Measurements from ENCODE around the gene LRRC17. TPM values are rescaled to one million over a fixed set of nuclear protein-coding genes. Genes with fewer than 3 reads are reported as not detected.

Gene LRRC17
- total and polyA plus RNA-seq, 8 donors: 2.2 to 27.9 (median 2.7) TPM; not detected in 3

DNA sequence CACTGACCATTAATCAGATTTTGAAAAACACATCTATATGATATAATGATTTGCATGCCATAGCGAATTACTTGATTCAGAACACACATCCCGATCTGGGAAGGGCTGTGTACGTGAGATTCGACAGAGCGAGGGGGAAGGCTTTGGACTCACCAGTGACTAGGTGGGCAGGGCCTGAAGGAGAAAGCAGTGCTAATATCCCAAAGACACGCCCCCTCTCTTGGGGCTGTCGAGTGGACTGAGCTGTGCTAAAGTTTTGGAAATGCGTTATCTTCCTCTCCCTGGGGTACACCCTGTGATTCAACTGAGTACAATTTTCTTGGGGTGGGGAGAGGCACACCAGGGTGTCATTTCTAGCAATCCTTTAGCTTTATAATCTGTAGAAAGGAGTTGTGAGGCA is 1.8 kb downstream of the LRRC17 start:
- Histone ChIP-seq H3K36me3 (peaks cover 0 to 17% (median 0%) of the 10 kb centered on the region in 4 donors), H3K4me3 (peak overlapping the region in 1 of 4 donors; percentile 1), H3K27ac (peak overlapping the region in 2 of 5 donors; percentile 20 to 26), H3K27me3 (no peaks in the 10 kb centered on the region), H3K9me3 (no peaks in the 10 kb centered on the region), H3K4me1 (peaks cover 0 to 33% (median 17%) of the 10 kb centered on the region in 4 donors)
- 68 to 76% (median 71%) methylated on average over 8 of the region's 8 CpGs for WGBS, 5 donors
- intact Hi-C loops (cut with DNase I; ENCODE audit: low total_unique reads): no loop called here
- TF ChIP-seq POLR2A (IDR thresholded peaks at IDR 0.05): no peak
- TF ChIP-seq POLR2AphosphoS5 (IDR thresholded peaks at IDR 0.05): no peak
- TF ChIP-seq, protein P1, sequence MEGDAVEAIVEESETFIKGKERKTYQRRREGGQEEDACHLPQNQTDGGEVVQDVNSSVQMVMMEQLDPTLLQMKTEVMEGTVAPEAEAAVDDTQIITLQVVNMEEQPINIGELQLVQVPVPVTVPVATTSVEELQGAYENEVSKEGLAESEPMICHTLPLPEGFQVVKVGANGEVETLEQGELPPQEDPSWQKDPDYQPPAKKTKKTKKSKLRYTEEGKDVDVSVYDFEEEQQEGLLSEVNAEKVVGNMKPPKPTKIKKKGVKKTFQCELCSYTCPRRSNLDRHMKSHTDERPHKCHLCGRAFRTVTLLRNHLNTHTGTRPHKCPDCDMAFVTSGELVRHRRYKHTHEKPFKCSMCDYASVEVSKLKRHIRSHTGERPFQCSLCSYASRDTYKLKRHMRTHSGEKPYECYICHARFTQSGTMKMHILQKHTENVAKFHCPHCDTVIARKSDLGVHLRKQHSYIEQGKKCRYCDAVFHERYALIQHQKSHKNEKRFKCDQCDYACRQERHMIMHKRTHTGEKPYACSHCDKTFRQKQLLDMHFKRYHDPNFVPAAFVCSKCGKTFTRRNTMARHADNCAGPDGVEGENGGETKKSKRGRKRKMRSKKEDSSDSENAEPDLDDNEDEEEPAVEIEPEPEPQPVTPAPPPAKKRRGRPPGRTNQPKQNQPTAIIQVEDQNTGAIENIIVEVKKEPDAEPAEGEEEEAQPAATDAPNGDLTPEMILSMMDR (IDR thresholded peaks at IDR 0.05): no peak
- no peak for TF ChIP-seq EP300 (IDR thresholded peaks at IDR 0.05)
- DNase-seq: peak in 1 of 2 donors; percentile 88

DNA sequence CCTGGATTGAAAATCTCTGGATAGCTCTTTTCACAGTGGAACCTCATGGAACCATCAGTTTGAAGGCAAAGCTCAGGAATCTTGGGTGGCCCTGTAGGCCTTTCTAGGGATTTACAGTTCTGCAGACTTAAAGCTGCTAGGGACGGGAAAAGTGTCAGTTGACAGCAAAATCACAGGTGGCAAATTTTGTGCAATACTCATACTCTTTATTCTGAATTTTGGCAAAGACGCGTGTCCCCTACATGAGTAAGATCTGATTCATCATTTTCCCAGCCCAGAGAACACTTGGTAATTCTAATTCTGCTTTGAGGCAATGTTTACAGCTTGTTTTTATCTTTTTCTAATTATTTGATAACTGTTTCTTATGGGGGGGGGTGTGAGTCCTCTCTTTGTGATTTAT is 3.6 kb downstream of the LRRC17 start:
- Histone ChIP-seq H3K4me1 (peaks cover 0 to 33% (median 17%) of the 10 kb centered on the region in 4 donors), H3K27ac (no peak overlapping the region), H3K4me3 (no peak overlapping the region), H3K36me3 (peaks cover 0 to 3% (median 0%) of the 10 kb centered on the region in 4 donors), H3K27me3 (no peaks in the 10 kb centered on the region), H3K9me3 (no peaks in the 10 kb centered on the region)
- 62 to 87% (median 79%) methylated on average over 3 of the region's 3 CpGs for whole genome bisulfite sequencing, 5 donors
- no peak for TF ChIP-seq POLR2AphosphoS5 (IDR thresholded peaks at IDR 0.05)
- TF ChIP-seq, protein P1 (IDR thresholded peaks at IDR 0.05): no peak
- TF ChIP-seq EP300 (IDR thresholded peaks at IDR 0.05): no peak
- TF ChIP-seq POLR2A (IDR thresholded peaks at IDR 0.05): no peak
- DNase-seq: no peak
- intact Hi-C loops (cut with DNase I; ENCODE audit: low total_unique reads): no loop called here

DNA sequence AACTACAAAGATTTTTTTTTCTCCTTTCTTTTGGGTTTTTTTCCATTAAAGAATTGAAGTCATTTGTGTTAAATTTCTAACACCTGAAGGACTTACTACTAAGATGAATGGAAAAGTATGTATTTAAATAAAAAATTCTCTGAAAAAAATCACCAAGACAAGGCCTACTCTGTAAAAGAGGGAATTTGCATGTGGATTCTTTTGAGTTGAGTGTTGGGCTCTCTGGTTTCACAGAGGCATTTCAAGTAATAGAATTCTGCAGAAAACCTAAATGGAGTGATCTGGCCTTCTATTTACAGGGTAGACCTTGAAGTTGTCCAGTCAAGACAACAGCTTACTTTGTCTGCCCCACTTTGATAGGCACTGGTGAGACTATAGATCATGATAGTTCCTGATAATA is 4.1 kb downstream of the LRRC17 start:
- intact Hi-C loops (cut with DNase I; ENCODE audit: low total_unique reads): no loop called here
- TF ChIP-seq EP300 (IDR thresholded peaks at IDR 0.05) (no peak), POLR2AphosphoS5 (IDR thresholded peaks at IDR 0.05) (no peak), POLR2A (IDR thresholded peaks at IDR 0.05) (no peak)
- TF ChIP-seq, protein P1 (IDR thresholded peaks at IDR 0.05): no peak
- peaks cover 0 to 33% (median 17%) of the 10 kb centered on the region in 4 donors for H3K4me1 ChIP-seq
- no peaks in the 10 kb centered on the region for H3K36me3 ChIP-seq
- H3K4me3 ChIP-seq: no peak overlapping the region
- H3K27ac ChIP-seq: peak overlapping the region in 1 of 5 donors; percentile 25
- no peaks in the 10 kb centered on the region for H3K27me3 ChIP-seq
- H3K9me3 ChIP-seq: no peaks in the 10 kb centered on the region
- no peak for DNase-seq

DNA sequence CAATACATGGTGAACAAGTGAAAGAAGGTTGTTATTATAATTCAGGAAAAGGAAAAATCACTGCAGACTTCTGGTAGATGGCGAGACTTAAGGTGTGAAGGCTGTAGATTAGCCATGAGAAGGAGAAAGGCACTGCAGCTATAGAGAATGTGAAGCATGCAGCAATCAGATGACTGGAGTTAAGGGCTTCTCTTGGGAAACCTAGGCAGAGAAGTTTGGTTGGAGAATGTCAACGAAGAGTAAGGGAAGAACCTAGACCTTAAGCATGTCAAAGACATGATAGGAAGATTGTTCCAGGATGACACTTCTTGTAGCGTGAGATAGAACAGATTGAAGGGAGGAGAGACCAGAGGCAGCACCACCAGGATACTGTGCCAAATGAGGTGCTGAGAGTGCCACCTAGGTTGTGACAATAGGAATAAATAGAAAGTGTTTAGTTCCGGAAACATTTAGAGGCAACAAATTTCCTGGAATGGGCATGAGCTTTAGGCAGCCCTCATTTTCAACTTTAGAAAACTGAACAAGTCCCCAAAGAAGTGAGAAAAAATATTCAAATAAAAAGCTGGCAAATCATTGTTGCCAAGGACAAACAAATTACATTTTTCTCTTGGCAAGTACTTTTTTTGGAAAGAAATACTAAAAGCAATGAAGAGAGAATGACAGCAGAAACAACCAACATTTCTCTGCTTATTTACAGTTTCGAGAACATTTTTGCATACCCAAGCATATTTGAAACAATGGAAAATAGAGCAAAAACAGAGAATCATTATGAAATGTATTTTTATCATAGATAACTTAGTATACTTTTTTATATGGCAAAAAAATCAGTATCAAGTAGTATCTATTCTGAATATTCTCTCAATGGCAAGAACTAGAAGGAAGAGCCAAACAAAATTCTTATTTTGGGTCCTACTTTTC is 4.9 kb downstream of the LRRC17 start:
- H3K4me1 ChIP-seq: peaks cover 0 to 27% (median 15%) of the 10 kb centered on the region in 4 donors
- H3K9me3 ChIP-seq: no peaks in the 10 kb centered on the region
- 74 to 83% (median 81%) methylated on average over 5 of the region's 5 CpGs for whole genome bisulfite sequencing, 5 donors
- TF ChIP-seq POLR2A (IDR thresholded peaks at IDR 0.05) (no peak), EP300 (IDR thresholded peaks at IDR 0.05) (no peak), POLR2AphosphoS5 (IDR thresholded peaks at IDR 0.05) (no peak)
- TF ChIP-seq, protein P1 (IDR thresholded peaks at IDR 0.05): no peak
- H3K36me3 ChIP-seq: no peaks in the 10 kb centered on the region
- no peak for DNase-seq
- peak overlapping the region in 1 of 5 donors; percentile 25 for H3K27ac ChIP-seq
- no peaks in the 10 kb centered on the region for H3K27me3 ChIP-seq
- no peak overlapping the region for H3K4me3 ChIP-seq
- intact Hi-C loops (cut with DNase I; ENCODE audit: low total_unique reads): no loop called here
